Measurements from ENCODE around the gene ZDHHC14. TPM values are rescaled to one million over a fixed set of nuclear protein-coding genes. Genes with fewer than 3 reads are reported as not detected.

Gene ZDHHC14
- total RNA-seq, 2 donors from 2014 or later = 10.2 to 10.6 TPM

DNA sequence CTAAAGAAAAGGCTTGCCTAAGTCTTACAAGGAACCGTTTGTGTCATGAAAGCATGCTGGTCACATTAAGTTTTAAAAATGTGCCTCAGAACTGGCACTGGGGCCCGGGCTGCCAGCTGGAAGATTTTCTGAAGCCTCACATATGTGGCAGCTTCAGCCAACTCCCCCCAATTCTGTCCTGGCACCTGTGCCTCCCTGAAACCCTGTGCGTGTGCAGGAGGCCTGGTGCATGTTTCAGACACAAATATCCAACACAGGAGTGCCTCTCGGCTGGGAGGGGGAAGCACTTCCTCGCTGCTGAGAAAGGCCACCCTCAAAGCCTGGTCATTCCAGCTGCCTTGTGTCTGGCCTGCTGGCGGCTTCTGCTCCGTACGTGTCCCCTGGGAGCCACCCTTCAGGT is 253.6 kb downstream of the ZDHHC14 start:
- Histone ChIP-seq H3K4me1 (no peaks in the 10 kb centered on the region), H3K4me3 (no peak overlapping the region), H3K27ac (no peak overlapping the region), H3K27me3 (no peaks in the 10 kb centered on the region), H3K36me3 (replicated peaks in 1 of 2; ENCODE audit: insufficient read depth in 1 of 2, low read depth in 2 of 2) (no peaks in the 10 kb centered on the region), H3K9me3 (no peaks in the 10 kb centered on the region)
- WGBS, 2 donors = 91 to 95% methylated on average over 6 to 7 of the region's 8 CpGs
- DNase-seq (no peak), ATAC-seq (no peak)
- TF ChIP-seq, protein P1, sequence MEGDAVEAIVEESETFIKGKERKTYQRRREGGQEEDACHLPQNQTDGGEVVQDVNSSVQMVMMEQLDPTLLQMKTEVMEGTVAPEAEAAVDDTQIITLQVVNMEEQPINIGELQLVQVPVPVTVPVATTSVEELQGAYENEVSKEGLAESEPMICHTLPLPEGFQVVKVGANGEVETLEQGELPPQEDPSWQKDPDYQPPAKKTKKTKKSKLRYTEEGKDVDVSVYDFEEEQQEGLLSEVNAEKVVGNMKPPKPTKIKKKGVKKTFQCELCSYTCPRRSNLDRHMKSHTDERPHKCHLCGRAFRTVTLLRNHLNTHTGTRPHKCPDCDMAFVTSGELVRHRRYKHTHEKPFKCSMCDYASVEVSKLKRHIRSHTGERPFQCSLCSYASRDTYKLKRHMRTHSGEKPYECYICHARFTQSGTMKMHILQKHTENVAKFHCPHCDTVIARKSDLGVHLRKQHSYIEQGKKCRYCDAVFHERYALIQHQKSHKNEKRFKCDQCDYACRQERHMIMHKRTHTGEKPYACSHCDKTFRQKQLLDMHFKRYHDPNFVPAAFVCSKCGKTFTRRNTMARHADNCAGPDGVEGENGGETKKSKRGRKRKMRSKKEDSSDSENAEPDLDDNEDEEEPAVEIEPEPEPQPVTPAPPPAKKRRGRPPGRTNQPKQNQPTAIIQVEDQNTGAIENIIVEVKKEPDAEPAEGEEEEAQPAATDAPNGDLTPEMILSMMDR (IDR thresholded peaks at IDR 0.05) = no peak
- TF ChIP-seq POLR2A (IDR thresholded peaks at IDR 0.05) = no peak
- intact Hi-C loops (cut with DNase I) = no loop called here

DNA sequence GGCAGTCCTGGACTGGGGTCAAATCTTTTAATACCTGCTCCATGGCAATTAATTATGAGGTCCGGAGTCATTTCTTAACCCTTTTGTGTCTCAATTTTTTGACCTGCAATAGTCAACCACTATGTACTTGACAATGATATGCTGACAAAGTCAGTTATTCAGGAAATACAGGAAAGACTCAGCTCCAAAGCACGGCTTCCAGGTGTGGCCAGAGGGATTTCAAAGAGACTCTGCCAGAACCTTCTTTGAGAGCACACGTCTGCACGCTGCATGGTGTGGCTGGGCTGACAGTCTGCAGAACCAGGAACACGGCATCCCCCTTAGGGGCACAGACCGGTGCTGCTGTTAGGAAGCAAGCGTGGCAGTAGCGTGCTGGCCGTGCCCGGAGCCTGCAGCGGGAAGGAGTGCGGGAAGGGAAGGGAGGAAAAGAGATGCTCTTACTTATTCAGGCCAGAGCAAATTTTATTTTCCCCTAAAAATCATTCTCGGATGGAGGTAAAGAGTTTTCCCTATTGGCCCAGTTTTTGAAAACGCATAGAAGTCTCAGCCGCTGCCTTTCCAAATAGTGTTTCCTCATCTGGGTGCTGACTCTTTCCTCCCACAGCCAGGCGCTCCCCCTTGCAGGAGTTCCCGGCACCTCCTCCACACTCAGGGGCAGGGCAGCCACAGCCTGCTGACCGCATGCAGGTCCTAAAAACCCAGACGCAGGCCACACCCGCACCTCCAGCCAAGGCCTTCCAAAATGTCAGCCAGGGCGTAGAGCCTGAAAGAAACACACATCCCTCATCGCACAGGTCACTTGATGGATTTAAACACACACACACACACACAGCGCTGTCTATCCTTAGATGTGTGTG is 254.6 kb downstream of the ZDHHC14 start:
- no peaks in the 10 kb centered on the region for H3K4me1 ChIP-seq
- no peaks in the 10 kb centered on the region for H3K27me3 ChIP-seq
- no peak overlapping the region for H3K27ac ChIP-seq
- 89 to 91% methylated on average over 21 to 23 of the region's 23 CpGs for WGBS, 2 donors
- H3K4me3 ChIP-seq = no peak overlapping the region
- ATAC-seq = no peak
- H3K36me3 ChIP-seq (replicated peaks in 1 of 2; ENCODE audit: insufficient read depth in 1 of 2, low read depth in 2 of 2) = no peaks in the 10 kb centered on the region
- TF ChIP-seq, protein P1 (IDR thresholded peaks at IDR 0.05) = no peak
- no peak for TF ChIP-seq POLR2A (IDR thresholded peaks at IDR 0.05)
- no peaks in the 10 kb centered on the region for H3K9me3 ChIP-seq
- no peak for DNase-seq
- intact Hi-C loops (cut with DNase I) = no loop called here

- Histone ChIP-seq H3K27me3 (no peaks in the 10 kb centered on the region), H3K9me3 (no peaks in the 10 kb centered on the region), H3K4me3 (no peak overlapping the region), H3K36me3 (replicated peaks in 1 of 2; ENCODE audit: insufficient read depth in 1 of 2, low read depth in 2 of 2) (no peaks in the 10 kb centered on the region), H3K4me1 (no peaks in the 10 kb centered on the region), H3K27ac (no peak overlapping the region)
- intact Hi-C loops (cut with DNase I) = no loop called here
- no peak for DNase-seq
- WGBS, 2 donors = 91 to 96% methylated on average over 5 of the region's 5 CpGs
- no peak for TF ChIP-seq POLR2A (IDR thresholded peaks at IDR 0.05)
- TF ChIP-seq, protein P1 (IDR thresholded peaks at IDR 0.05) = no peak
- ATAC-seq = no peak
Measured at GRCh38 chr6:157637516-157637915, 256.5 kb downstream of the ZDHHC14 start.

- no peak for DNase-seq
- H3K4me1 ChIP-seq = no peaks in the 10 kb centered on the region
- H3K36me3 ChIP-seq (replicated peaks in 1 of 2; ENCODE audit: insufficient read depth in 1 of 2, low read depth in 2 of 2) = no peaks in the 10 kb centered on the region
- WGBS, 2 donors = 88 to 94% methylated on average over 6 to 8 of the region's 8 CpGs
- no peak for TF ChIP-seq POLR2A (IDR thresholded peaks at IDR 0.05)
- TF ChIP-seq, protein P1 (IDR thresholded peaks at IDR 0.05) = no peak
- no peaks in the 10 kb centered on the region for H3K9me3 ChIP-seq
- H3K27me3 ChIP-seq = no peaks in the 10 kb centered on the region
- H3K27ac ChIP-seq = no peak overlapping the region
- H3K4me3 ChIP-seq = no peak overlapping the region
- ATAC-seq = no peak
- intact Hi-C loops (cut with DNase I) = no loop called here
Measured at GRCh38 chr6:157637941-157638662, 257.1 kb downstream of the ZDHHC14 start.

Data from body of pancreas (tissue), 4 donors.